GM19438 (cell line): ENCODE results near the gene DSTYK.
"Not testable (repeated sequence)": the region's sequence is repeated elsewhere in the genome, so short reads cannot be mapped to it uniquely, and the experiment has no call there.

Experiments
- ATAC-seq: cut with Tn5 transposase; IDR thresholded peaks from one replicate; pipeline ENCODE4 v1.9.1; 2021; ENCODE audit warnings: low read depth; ENCODE audit not compliant: unreplicated experiment

The DSTYK gene

GRCh38 chr1:205182930-205183329, 28.6 kb downstream of the DSTYK start:
- ATAC-seq, result no peak

DNA sequence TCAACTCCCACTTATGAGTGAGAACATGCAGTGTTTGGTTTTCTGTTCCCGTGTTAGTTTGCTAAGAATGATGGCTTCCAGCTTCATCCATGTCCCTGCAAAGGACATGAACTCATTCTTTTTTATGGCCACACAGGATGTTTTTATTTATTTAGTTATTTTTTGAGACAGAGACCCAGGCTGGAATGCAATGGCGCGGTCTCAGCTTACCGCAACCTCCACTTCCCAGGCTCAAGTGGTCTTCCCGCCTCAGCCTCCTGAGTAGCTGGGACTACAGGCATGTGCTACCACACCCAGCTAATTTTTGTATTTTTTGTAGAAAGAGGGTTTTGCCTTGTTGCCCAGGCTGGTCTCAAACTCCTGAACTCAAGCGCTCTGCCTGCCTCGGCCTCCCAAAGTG, 31.2 kb downstream of the DSTYK start:
- ATAC-seq, result not testable (repeated sequence)

GRCh38 chr1:205179842-205180241, 31.7 kb downstream of the DSTYK start:
- ATAC-seq, result no peak

DNA sequence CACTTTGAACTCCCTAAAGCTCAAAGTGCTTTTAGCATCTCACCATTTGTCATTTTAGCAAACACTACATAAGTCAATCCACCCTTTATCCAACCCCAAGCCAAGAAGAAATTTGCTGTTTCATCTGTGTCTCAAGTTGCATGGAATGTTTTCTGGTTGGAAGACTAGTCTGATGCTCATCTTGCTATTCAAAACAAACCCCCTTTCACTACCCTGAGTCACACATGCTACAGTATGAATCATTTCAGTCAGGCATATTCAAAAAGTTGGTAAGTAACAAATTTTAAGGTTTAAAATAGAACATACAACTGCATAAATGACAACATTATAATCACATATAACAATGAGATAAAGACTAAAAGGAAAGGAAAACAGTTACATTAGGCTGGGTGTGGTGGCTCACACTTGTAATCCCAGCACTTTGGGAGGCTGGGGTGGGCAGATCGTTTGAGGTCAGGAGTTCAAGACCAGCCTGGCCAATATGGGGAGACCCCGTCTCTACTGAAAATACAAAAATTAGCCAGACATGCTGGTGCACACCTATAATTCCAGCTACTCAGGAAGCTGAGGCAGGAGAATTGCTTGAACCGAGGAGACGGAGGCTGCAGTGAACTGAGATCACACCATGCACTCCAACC, 38.7 kb downstream of the DSTYK start:
- no peak for ATAC-seq

GRCh38 chr1:205171369-205171768, 40.1 kb downstream of the DSTYK start:
- no peak for ATAC-seq

GRCh38 chr1:205170532-205171269, 40.8 kb downstream of the DSTYK start:
- no peak for ATAC-seq

DNA sequence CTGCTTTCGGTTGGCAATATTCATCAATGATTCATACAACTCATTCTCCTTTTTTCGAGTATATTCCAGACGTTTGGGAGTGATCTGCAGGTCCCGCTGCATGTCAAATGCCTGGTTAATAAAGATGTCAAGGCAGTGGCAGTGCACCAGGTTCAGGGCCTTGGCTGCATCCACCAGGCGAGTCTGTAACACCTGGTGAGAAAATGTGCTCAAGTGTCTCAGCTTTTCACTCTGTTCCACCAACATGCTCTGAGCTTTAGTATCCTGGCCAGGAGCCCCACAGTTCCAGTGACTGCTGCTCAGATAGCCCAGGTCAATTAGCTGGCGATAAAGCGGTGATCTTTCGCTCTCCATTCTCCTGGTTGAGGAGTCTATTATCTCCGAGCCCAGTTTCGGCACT, 42.3 kb downstream of the DSTYK start:
- ATAC-seq, result no peak

- no peak for ATAC-seq
Observed at GRCh38 chr1:205168291-205168690, 43.2 kb downstream of the DSTYK start.

- ATAC-seq, result no peak
Observed at GRCh38 chr1:205162301-205162700, 49.2 kb downstream of the DSTYK start.

DNA sequence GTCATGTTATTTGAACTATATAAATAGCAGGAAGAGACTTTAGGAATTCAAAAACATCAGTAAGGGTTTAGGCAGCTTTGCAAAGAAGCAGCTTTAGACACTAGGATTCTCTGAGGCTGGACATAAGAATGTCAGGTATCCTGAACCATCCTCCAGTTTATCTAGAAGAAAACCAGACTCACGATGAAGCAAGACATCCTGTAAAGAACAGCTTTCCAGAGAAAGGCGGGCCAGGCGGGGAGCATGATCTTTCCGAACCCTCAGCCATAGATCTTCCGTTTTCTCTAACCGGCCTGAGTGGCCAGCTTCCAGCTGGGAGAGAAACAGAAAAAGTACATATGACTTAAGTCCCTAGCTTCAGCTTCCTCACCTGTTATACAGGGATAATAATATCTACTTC, 50.4 kb downstream of the DSTYK start:
- no peak for ATAC-seq

DNA sequence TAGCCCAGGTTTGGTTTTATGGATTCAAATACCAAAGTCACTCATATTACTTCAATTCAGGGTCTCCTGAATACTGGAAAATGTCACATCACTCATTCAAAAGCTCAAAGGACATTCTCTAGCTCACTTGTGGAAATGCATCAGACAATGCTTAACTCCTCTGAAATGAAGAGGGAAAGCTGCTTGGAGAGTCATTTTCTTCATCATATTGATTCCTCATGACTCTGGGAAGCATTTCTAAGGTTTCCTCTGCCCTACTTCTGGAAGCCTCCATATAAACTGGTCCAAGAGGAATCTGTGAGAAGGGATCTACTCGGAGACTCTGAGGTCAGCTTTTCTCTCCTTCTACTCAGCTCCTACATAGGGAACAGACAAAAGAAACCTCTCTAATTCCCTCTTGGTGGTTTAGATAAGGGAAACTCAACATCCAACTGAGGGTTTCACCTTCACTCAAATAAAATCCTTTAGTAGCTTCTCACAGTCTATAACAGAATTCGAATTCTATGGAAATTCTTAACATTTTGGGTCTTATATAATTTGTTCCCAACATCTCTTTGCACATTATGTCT, 53.4 kb downstream of the DSTYK start:
- ATAC-seq, result no peak

DNA sequence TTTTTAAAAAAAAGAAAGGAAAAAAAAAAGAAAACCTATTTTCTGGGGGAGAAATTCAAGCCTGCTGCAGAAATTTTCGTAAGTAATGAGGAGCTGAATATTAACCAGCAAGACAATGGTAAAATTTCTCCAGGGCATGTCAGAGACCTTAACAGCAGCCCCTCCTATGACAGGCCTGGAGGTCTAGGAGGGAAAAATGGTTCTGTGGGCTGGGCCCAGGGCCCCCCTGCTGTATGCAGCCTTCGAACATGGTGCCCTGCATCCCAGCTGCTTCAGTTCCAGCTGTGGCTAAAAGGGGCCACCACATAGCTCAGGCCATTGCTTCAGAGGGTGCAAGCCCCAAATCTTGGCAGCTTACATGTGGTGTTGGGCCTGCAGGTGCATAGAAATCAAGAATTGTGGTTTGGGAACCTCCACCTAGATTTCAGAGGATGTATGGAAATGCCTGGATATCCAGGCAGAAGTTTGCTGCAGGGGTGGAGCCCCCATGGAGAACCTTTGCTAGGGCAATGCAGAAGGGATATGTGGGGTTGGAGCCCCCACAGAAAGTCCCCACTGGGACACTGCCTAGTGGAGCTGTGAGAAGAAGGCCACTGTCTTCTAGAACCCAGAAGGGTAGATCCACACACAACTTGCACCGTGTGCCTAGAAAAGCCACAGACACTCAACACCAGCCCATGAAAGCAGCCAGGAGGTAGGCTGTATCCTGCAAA, 55.7 kb downstream of the DSTYK start:
- ATAC-seq, result not testable (repeated sequence)

DNA sequence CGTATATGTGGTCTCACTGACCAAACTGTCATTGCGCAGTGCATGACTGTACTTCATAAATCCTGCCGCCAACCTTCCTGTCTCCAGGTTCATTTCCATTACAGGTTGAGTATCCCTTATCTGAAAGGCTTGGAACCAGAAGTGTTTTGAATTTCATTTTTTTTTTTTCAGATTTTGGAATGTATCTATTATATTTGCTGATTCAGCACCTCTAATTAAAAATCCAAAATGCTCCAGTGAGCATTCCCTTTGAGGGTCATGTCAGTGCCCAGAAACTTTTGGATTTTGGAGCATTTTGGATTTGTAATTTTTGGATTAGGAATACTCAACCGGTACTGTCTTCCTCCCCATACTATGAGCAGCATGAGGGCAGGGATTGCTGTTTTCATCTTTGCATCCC, 59.0 kb downstream of the DSTYK start:
- ATAC-seq, result no peak

DNA sequence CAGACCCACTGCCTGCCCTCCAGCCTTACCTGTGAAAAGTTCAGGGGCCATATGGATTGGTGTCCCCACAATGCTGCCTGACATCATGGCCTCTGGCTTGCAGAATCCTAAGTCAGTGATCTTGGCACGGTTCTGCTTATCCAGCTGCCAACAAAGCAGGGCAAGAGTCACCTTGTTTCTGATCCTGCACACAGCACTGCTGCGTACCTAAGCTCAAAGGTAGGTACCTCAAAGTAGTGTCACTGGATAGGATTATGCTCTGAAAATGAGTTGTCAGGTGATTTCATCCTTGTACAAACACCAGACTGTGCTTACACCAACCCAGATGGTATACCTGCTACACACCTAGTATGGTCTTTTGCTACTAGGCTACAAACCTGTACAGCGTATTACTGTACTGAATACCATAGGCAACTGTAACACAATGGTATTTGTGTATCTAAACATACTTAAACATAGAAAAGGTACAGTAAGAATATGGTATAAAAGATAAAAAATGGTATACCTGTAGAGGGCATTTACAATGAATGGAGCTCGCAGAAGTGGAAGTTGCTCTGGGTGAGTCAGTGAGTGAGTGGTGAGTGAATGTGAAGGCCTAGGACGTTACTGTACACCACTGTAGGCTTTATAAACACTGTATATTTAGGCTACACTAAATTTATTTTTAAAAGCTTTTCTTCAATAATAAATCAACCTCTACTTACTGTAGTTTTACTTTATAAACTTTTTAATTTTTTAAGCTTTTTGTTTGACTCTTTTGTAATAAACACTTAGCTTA, 60.7 kb downstream of the DSTYK start:
- ATAC-seq, result no peak

GRCh38 chr1:205147191-205147835, 64.2 kb downstream of the DSTYK start:
- ATAC-seq, result no peak

DNA sequence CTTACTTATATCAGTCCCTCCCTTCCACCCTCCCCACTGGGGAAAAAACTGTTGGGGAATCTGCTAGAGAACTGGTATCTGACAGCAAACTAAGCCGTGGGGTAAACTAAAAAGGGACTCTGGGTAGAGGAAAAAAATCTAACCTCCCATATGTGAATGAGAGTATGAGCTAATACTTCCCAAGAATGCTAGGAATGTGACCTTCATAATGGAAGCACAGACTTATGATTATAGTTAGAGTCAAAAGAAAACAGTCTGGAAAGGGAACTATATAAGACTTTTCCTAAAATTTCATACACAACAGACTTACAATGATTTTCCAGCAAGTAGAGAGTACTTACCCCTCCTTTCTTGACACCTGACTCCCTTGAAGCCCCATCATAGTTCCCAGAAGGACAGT, 66.8 kb downstream of the DSTYK start:
- no peak for ATAC-seq

GRCh38 chr1:205144046-205144720, 67.3 kb downstream of the DSTYK start:
- no peak for ATAC-seq

GRCh38 chr1:205142102-205142469, 69.4 kb downstream of the DSTYK start:
- ATAC-seq, result no peak

- peak; percentile 62 for ATAC-seq
Observed at GRCh38 chr1:205141236-205142101, 70.0 kb downstream of the DSTYK start.
